Measurements from ENCODE around the gene CPED1. TPM values are rescaled to one million over a fixed set of nuclear protein-coding genes. Genes with fewer than 3 reads are reported as not detected.
"Not testable (repeated sequence)": the region's sequence is repeated elsewhere in the genome, so short reads cannot be mapped to it uniquely, and the experiment has no call there.

Gene CPED1
- total RNA-seq, 1 experiment from 2014 or later = 15.8 TPM

GRCh38 chr7:121282129-121282528, 293.6 kb downstream of the CPED1 start:
- no peak for DNase-seq (ENCODE audit: low read depth)

GRCh38 chr7:121285066-121285667, 296.7 kb downstream of the CPED1 start:
- no peak for DNase-seq (ENCODE audit: low read depth)

GRCh38 chr7:121286186-121286585, 297.7 kb downstream of the CPED1 start:
- DNase-seq (ENCODE audit: low read depth) = no peak

- peak; percentile 86 for DNase-seq (ENCODE audit: low read depth)
These were observed 298.5 kb downstream of the CPED1 start for GRCh38 chr7:121286742-121287734.

GRCh38 chr7:121288894-121289293, 300.4 kb downstream of the CPED1 start:
- DNase-seq (ENCODE audit: low read depth) = peak; percentile 95

- DNase-seq (ENCODE audit: low read depth) = not testable (repeated sequence)
These were observed 301.4 kb downstream of the CPED1 start for GRCh38 chr7:121289930-121290329.

GRCh38 chr7:121294448-121294992, 306.0 kb downstream of the CPED1 start:
- DNase-seq (ENCODE audit: low read depth) = peak; percentile 29

GRCh38 chr7:121297843-121298242, 309.3 kb downstream of the CPED1 start:
- no peak for DNase-seq (ENCODE audit: low read depth)

- DNase-seq (ENCODE audit: low read depth) = no peak
These were observed 310.3 kb downstream of the CPED1 start for GRCh38 chr7:121298831-121299239.

- no peak for DNase-seq (ENCODE audit: low read depth)
These were observed 312.3 kb downstream of the CPED1 start for GRCh38 chr7:121300685-121301420.

- peak; percentile 68 for DNase-seq (ENCODE audit: low read depth)
These were observed 313.1 kb downstream of the CPED1 start for GRCh38 chr7:121301446-121302213.

- DNase-seq (ENCODE audit: low read depth) = peak; percentile 97
These were observed 313.8 kb downstream of the CPED1 start for GRCh38 chr7:121302214-121302745.

- DNase-seq (ENCODE audit: low read depth) = peak; percentile 37
These were observed 315.1 kb downstream of the CPED1 start for GRCh38 chr7:121303422-121304101.

- DNase-seq (ENCODE audit: low read depth) = no peak
These were observed 315.7 kb downstream of the CPED1 start for GRCh38 chr7:121304102-121304658.

GRCh38 chr7:121305109-121305508, 316.6 kb downstream of the CPED1 start:
- no peak for DNase-seq (ENCODE audit: low read depth)

- DNase-seq (ENCODE audit: low read depth) = no peak
These were observed 318.1 kb downstream of the CPED1 start for GRCh38 chr7:121306565-121306964.

GRCh38 chr7:121307021-121307574, 318.6 kb downstream of the CPED1 start:
- no peak for DNase-seq (ENCODE audit: low read depth)

GRCh38 chr7:121313220-121313792, 324.8 kb downstream of the CPED1 start:
- DNase-seq (ENCODE audit: low read depth) = peak; percentile 89

All from M059J (cell line).